H1 (cell line): Measurements from ENCODE around the gene IMPDH1. TPM values are rescaled to one million over a fixed set of nuclear protein-coding genes. Genes with fewer than 3 reads are reported as not detected.

Experiments used
- ASH2L ChIP-seq: fragments of 200-600, 300-600 bp; sonication (generic); IDR thresholded peaks from one replicate; pipeline ENCODE4 v1.7.1; 2017; ENCODE audit warnings: low read length
- JUN ChIP-seq: IDR thresholded peaks from 2 replicates; pipeline ENCODE4 v1.6.1; 2011; ENCODE audit warnings: low read depth, mild to moderate bottlenecking, improper control_type of control experiment, low read length
- KDM4A ChIP-seq: IDR thresholded peaks from one replicate; pipeline ENCODE4 v1.7.1; 2012; ENCODE audit warnings: low read depth, mild to moderate bottlenecking, moderate library complexity, low read length, inconsistent platforms; ENCODE audit not compliant: severe bottlenecking
- NANOG ChIP-seq: IDR thresholded peaks from 2 replicates; pipeline ENCODE4 v1.6.1; 2011; ENCODE audit warnings: low read length, low read depth, mild to moderate bottlenecking, inconsistent platforms; ENCODE audit not compliant: insufficient read depth, poor library complexity, severe bottlenecking
- RNF2 ChIP-seq: fragments of 200-900, 300-1000 bp; sonication (generic); IDR thresholded peaks from 2 replicates; pipeline ENCODE4 v1.7.1; 2016; ENCODE audit warnings: borderline replicate concordance, low read depth, mild to moderate bottlenecking, antibody characterized with exemption, low read length; ENCODE audit not compliant: poor library complexity, severe bottlenecking; ENCODE audit errors: missing control alignments
- RXRA ChIP-seq: IDR thresholded peaks from 2 replicates; pipeline ENCODE4 v1.6.1; 2011; ENCODE audit warnings: low read depth, mild to moderate bottlenecking, low read length, moderate library complexity; ENCODE audit not compliant: insufficient read depth
- SIRT6 ChIP-seq: IDR thresholded peaks from one replicate; pipeline ENCODE4 v1.7.1; 2012; ENCODE audit warnings: low read length, inconsistent platforms
- SP2 ChIP-seq: IDR thresholded peaks from 2 replicates; pipeline ENCODE4 v1.6.1; 2012; ENCODE audit warnings: mild to moderate bottlenecking, low read length, inconsistent platforms
- polyA plus RNA-seq, 7 experiments: library from polyadenylated mRNA; depleted of rRNA in 3 of 7; stranded (reverse) in 5 of 7; unstranded in 2 of 7; fragments of >200 nt in 5 of 7; fragments of 200-250 nt in 2 of 7; gene quantifications; 1 replicate in 5 of 7; 2 replicates in 1 of 7; 4 replicates in 1 of 7; pipeline versions ENCODE4 v1.2.1 to v1.2.3, GENCODE V29; 2011 to 2013; ENCODE audit warnings: missing spikeins in 2 of 7, mixed read lengths in 2 of 7
- total RNA-seq: library from RNA; stranded (reverse); fragmentation: NEBNext Ultra II Directional; extraction: Animal tissue kit (Norgen Biotek cat#: 25700); gene quantifications from 2 replicates; pipeline ENCODE4 v1.2.1, GENCODE V29; 2021

IMPDH1 gene
- total and polyA plus RNA-seq, 2 of the 8 experiments (the other 6 are each of a cell fraction or from before 2014, with no cell fraction given), result 45.8 TPM

DNA sequence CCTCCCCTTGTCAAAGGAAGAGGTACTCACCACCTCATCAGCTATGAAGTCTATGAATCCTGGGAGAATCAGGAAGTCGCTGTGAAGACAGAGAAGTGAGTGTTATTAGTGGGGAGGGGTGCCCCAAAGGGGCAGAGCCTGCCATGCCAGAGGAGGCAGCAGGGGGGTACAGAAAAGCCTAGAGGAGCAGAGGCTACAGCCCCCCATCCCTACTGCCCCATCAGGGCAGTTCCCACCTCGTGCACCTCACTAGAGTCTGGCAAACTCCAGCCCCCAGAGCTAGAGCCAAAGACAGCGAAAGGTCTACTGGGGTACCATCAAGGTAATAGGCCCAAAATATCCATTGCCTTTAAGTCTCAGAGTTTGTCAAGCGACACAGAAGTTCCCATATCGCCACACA is 6.1 kb downstream of the IMPDH1 start (continued):
- TF ChIP-seq SIRT6 (no peak), JUN (no peak), NANOG (no peak), KDM4A (no peak), ASH2L (no peak), SP2 (no peak), RNF2 (no peak), RXRA (no peak)
